ENCODE measurements around the gene SOX11.

SOX11 gene

GRCh38 chr2:5696404-5696944, 4.3 kb downstream of the SOX11 start:
- H4K91ac ChIP-seq (ENCODE audit: low read length): peak overlapping the region; percentile 15
- H3K14ac ChIP-seq (ENCODE audit: low read length in 2 of 2): peak overlapping the region in 1 of 2 experiments; percentile 89
- H3K9ac ChIP-seq (ENCODE audit: low read length): peak overlapping the region; percentile 59
- DNase-seq: peak; percentile 63
- H3K4me3 ChIP-seq (ENCODE audit: insufficient read depth in 1 of 2, low read depth in 1 of 2, low read length in 2 of 2): peak overlapping the region; percentile 58 to 60
- H2BK120ac ChIP-seq (ENCODE audit: low read depth, low read length): peak overlapping the region; percentile 73
- H3K18ac ChIP-seq (ENCODE audit: low read depth in 1 of 2, low read length in 2 of 2): peak overlapping the region; percentile 73 to 86
- H2AK5ac ChIP-seq (ENCODE audit: low read length, severe bottlenecking): no peak overlapping the region
- H3K79me1 ChIP-seq (replicated peaks; ENCODE audit: low read length, poor library complexity, severe bottlenecking): peaks cover 8% of the 10 kb centered on the region
- H3K4me2 ChIP-seq (ENCODE audit: low read length, poor library complexity, severe bottlenecking): peak overlapping the region; percentile 93
- peak overlapping the region in 1 of 2 experiments; percentile 52 for H2BK12ac ChIP-seq (ENCODE audit: low read length in 2 of 2)
- peak overlapping the region; percentile 46 for H2AFZ ChIP-seq (ENCODE audit: low read depth, low read length)
- H4K8ac ChIP-seq (ENCODE audit: low read length): peak overlapping the region; percentile 33
- H3K27ac ChIP-seq (ENCODE audit: low read length, poor library complexity, severe bottlenecking): no peak overlapping the region
- H3K23ac ChIP-seq (ENCODE audit: low read length in 2 of 2): peak overlapping the region in 1 of 2 experiments; percentile 34
- H2BK5ac ChIP-seq (ENCODE audit: low read depth, low read length, poor library complexity, severe bottlenecking): peak overlapping the region; percentile 22
- H3K9me3 ChIP-seq (ENCODE audit: control insufficient read depth, low read length): no peaks in the 10 kb centered on the region
- H2BK15ac ChIP-seq (ENCODE audit: low read depth, poor library complexity, severe bottlenecking): peak overlapping the region; percentile 84
- H3K36me3 ChIP-seq (ENCODE audit: control insufficient read depth in 1 of 2, insufficient read depth in 2 of 2, low read depth in 1 of 2, low read length in 2 of 2): no peaks in the 10 kb centered on the region
- H3K4ac ChIP-seq (ENCODE audit: low read depth in 1 of 2, low read length in 2 of 2): peak overlapping the region in 1 of 2 experiments; percentile 73
- 1% methylated on average over 14 of the region's 65 CpGs for WGBS
- peaks cover 16% of the 10 kb centered on the region for H3K4me1 ChIP-seq (ENCODE audit: control insufficient read depth, insufficient read depth, low read depth, low read length)
- H3K27me3 ChIP-seq (ENCODE audit: control insufficient read depth in 1 of 2, insufficient read depth in 1 of 2, low read length in 2 of 2): peaks cover 0 to 44% of the 10 kb centered on the region in 2 experiments

GRCh38 chr2:5696945-5697521, 4.8 kb downstream of the SOX11 start:
- peak; percentile 75 for DNase-seq
- Histone ChIP-seq H4K91ac (ENCODE audit: low read length) (no peak overlapping the region), H3K36me3 (ENCODE audit: control insufficient read depth in 1 of 2, insufficient read depth in 2 of 2, low read depth in 1 of 2, low read length in 2 of 2) (no peaks in the 10 kb centered on the region), H3K27me3 (ENCODE audit: control insufficient read depth in 1 of 2, insufficient read depth in 1 of 2, low read length in 2 of 2) (peaks cover 0 to 43% of the 10 kb centered on the region in 2 experiments), H3K4me1 (ENCODE audit: control insufficient read depth, insufficient read depth, low read depth, low read length) (peaks cover 16% of the 10 kb centered on the region), H3K4me2 (ENCODE audit: low read length, poor library complexity, severe bottlenecking) (peak overlapping the region; percentile 93), H3K9ac (ENCODE audit: low read length) (peak overlapping the region; percentile 59), H4K8ac (ENCODE audit: low read length) (no peak overlapping the region), H2BK12ac (ENCODE audit: low read length in 2 of 2) (peak overlapping the region in 1 of 2 experiments; percentile 52), H3K9me3 (ENCODE audit: control insufficient read depth, low read length) (no peaks in the 10 kb centered on the region), H2BK5ac (ENCODE audit: low read depth, low read length, poor library complexity, severe bottlenecking) (peak overlapping the region; percentile 22), H2AK5ac (ENCODE audit: low read length, severe bottlenecking) (no peak overlapping the region), H2BK15ac (ENCODE audit: low read depth, poor library complexity, severe bottlenecking) (peak overlapping the region; percentile 84), H3K27ac (ENCODE audit: low read length, poor library complexity, severe bottlenecking) (peak overlapping the region; percentile 84), H3K4ac (ENCODE audit: low read depth in 1 of 2, low read length in 2 of 2) (peak overlapping the region in 1 of 2 experiments; percentile 75), H3K18ac (ENCODE audit: low read depth in 1 of 2, low read length in 2 of 2) (peak overlapping the region; percentile 73 to 86), H2BK120ac (ENCODE audit: low read depth, low read length) (peak overlapping the region; percentile 73), H3K79me1 (replicated peaks; ENCODE audit: low read length, poor library complexity, severe bottlenecking) (peaks cover 8% of the 10 kb centered on the region), H3K4me3 (ENCODE audit: insufficient read depth in 1 of 2, low read depth in 1 of 2, low read length in 2 of 2) (peak overlapping the region; percentile 58 to 60), H3K23ac (ENCODE audit: low read length in 2 of 2) (no peak overlapping the region), H2AFZ (ENCODE audit: low read depth, low read length) (peak overlapping the region; percentile 51), H3K14ac (ENCODE audit: low read length in 2 of 2) (peak overlapping the region in 1 of 2 experiments; percentile 89)
- WGBS: 1% methylated on average over 15 of the region's 49 CpGs

GRCh38 chr2:5697562-5697961, 5.4 kb downstream of the SOX11 start:
- Histone ChIP-seq H3K4me1 (ENCODE audit: control insufficient read depth, insufficient read depth, low read depth, low read length) (peaks cover 15% of the 10 kb centered on the region), H2BK12ac (ENCODE audit: low read length in 2 of 2) (no peak overlapping the region), H2AK5ac (ENCODE audit: low read length, severe bottlenecking) (no peak overlapping the region), H3K23ac (ENCODE audit: low read length in 2 of 2) (no peak overlapping the region), H3K36me3 (ENCODE audit: control insufficient read depth in 1 of 2, insufficient read depth in 2 of 2, low read depth in 1 of 2, low read length in 2 of 2) (no peaks in the 10 kb centered on the region), H3K9me3 (ENCODE audit: control insufficient read depth, low read length) (no peaks in the 10 kb centered on the region), H3K4me2 (ENCODE audit: low read length, poor library complexity, severe bottlenecking) (peak overlapping the region; percentile 93), H4K91ac (ENCODE audit: low read length) (no peak overlapping the region), H3K27ac (ENCODE audit: low read length, poor library complexity, severe bottlenecking) (peak overlapping the region; percentile 20), H3K4ac (ENCODE audit: low read depth in 1 of 2, low read length in 2 of 2) (peak overlapping the region in 1 of 2 experiments; percentile 28), H3K18ac (ENCODE audit: low read depth in 1 of 2, low read length in 2 of 2) (peak overlapping the region in 1 of 2 experiments; percentile 62), H3K27me3 (ENCODE audit: control insufficient read depth in 1 of 2, insufficient read depth in 1 of 2, low read length in 2 of 2) (peaks cover 0 to 39% of the 10 kb centered on the region in 2 experiments), H2BK5ac (ENCODE audit: low read depth, low read length, poor library complexity, severe bottlenecking) (no peak overlapping the region), H3K79me1 (replicated peaks; ENCODE audit: low read length, poor library complexity, severe bottlenecking) (peaks cover 8% of the 10 kb centered on the region), H3K9ac (ENCODE audit: low read length) (no peak overlapping the region), H3K4me3 (ENCODE audit: insufficient read depth in 1 of 2, low read depth in 1 of 2, low read length in 2 of 2) (peak overlapping the region in 1 of 2 experiments; percentile 60), H2BK15ac (ENCODE audit: low read depth, poor library complexity, severe bottlenecking) (no peak overlapping the region), H4K8ac (ENCODE audit: low read length) (peak overlapping the region; percentile 58), H2AFZ (ENCODE audit: low read depth, low read length) (no peak overlapping the region), H3K14ac (ENCODE audit: low read length in 2 of 2) (no peak overlapping the region), H2BK120ac (ENCODE audit: low read depth, low read length) (no peak overlapping the region)
- WGBS: 14% methylated on average over 7 of the region's 8 CpGs
- DNase-seq: no peak

- Histone ChIP-seq H3K14ac (ENCODE audit: low read length in 2 of 2) (no peak overlapping the region), H3K4me3 (ENCODE audit: insufficient read depth in 1 of 2, low read depth in 1 of 2, low read length in 2 of 2) (no peak overlapping the region), H3K9ac (ENCODE audit: low read length) (no peak overlapping the region), H3K27me3 (ENCODE audit: control insufficient read depth in 1 of 2, insufficient read depth in 1 of 2, low read length in 2 of 2) (peaks cover 0 to 35% of the 10 kb centered on the region in 2 experiments), H4K91ac (ENCODE audit: low read length) (no peak overlapping the region), H2BK5ac (ENCODE audit: low read depth, low read length, poor library complexity, severe bottlenecking) (no peak overlapping the region), H3K9me3 (ENCODE audit: control insufficient read depth, low read length) (no peaks in the 10 kb centered on the region), H2BK12ac (ENCODE audit: low read length in 2 of 2) (no peak overlapping the region), H3K27ac (ENCODE audit: low read length, poor library complexity, severe bottlenecking) (no peak overlapping the region), H2BK120ac (ENCODE audit: low read depth, low read length) (no peak overlapping the region), H3K4me1 (ENCODE audit: control insufficient read depth, insufficient read depth, low read depth, low read length) (peaks cover 10% of the 10 kb centered on the region), H2AFZ (ENCODE audit: low read depth, low read length) (no peak overlapping the region), H3K79me1 (replicated peaks; ENCODE audit: low read length, poor library complexity, severe bottlenecking) (peaks cover 6% of the 10 kb centered on the region), H2BK15ac (ENCODE audit: low read depth, poor library complexity, severe bottlenecking) (no peak overlapping the region), H3K23ac (ENCODE audit: low read length in 2 of 2) (no peak overlapping the region), H3K18ac (ENCODE audit: low read depth in 1 of 2, low read length in 2 of 2) (no peak overlapping the region), H2AK5ac (ENCODE audit: low read length, severe bottlenecking) (no peak overlapping the region), H4K8ac (ENCODE audit: low read length) (no peak overlapping the region), H3K4ac (ENCODE audit: low read depth in 1 of 2, low read length in 2 of 2) (no peak overlapping the region), H3K4me2 (ENCODE audit: low read length, poor library complexity, severe bottlenecking) (no peak overlapping the region), H3K36me3 (ENCODE audit: control insufficient read depth in 1 of 2, insufficient read depth in 2 of 2, low read depth in 1 of 2, low read length in 2 of 2) (no peaks in the 10 kb centered on the region)
- 88% methylated on average over 2 of the region's 4 CpGs for WGBS
- DNase-seq: no peak
Observed at GRCh38 chr2:5698134-5698533, 6.0 kb downstream of the SOX11 start.

Data from mesenchymal stem cell (in vitro differentiated cells and primary cell).